Measurements from ENCODE around the gene PPP2R5B.
"Not testable (repeated sequence)": the region's sequence is repeated elsewhere in the genome, so short reads cannot be mapped to it uniquely, and the experiment has no call there.

PPP2R5B gene

GRCh38 chr11:64931290-64931689 lies 6.8 kb downstream of the PPP2R5B start:
- no peak for DNase-seq

GRCh38 chr11:64932324-64932723 lies 7.8 kb downstream of the PPP2R5B start:
- DNase-seq = no peak

GRCh38 chr11:64933213-64933934 lies 8.9 kb downstream of the PPP2R5B start:
- DNase-seq = no peak

- DNase-seq = no peak
Measured at GRCh38 chr11:64933935-64934681, 9.6 kb downstream of the PPP2R5B start.

GRCh38 chr11:64934682-64935358 lies 10.3 kb downstream of the PPP2R5B start:
- DNase-seq = no peak

GRCh38 chr11:64935359-64936081 lies 11.0 kb downstream of the PPP2R5B start, which contains the start of gene GPHA2:
Gene GPHA2, minus strand, starts transcription at chr11:64935893. Its CDS starts 433 bp downstream, at chr11:64935460.
- no peak for DNase-seq

- no peak for DNase-seq
Measured at GRCh38 chr11:64936539-64936938, 12.1 kb downstream of the PPP2R5B start.

GRCh38 chr11:64947208-64947814 lies 22.8 kb downstream of the PPP2R5B start:
- DNase-seq = no peak

GRCh38 chr11:64951529-64951928 lies 27.0 kb downstream of the PPP2R5B start:
- no peak for DNase-seq

DNA sequence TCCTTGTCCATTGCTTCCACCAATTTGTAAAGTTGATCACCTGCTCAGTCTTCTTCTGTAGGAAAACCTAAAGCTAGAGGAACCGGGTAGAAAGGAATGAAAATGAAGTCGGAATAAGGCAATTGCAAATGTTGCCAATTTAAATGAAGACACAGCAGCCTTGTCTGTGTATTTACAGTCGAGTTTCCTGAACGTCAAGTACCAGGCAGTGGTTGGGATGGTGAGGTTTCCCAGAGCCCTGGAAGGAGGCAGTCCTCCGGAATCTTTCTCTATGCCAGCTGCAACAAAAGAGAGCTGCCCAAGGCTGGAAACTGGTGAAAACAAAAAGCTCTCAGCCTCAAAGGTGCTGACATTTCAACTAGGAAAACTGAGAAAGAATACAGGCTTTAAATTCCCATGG lies 29.7 kb downstream of the PPP2R5B start:
- DNase-seq = no peak

- no peak for DNase-seq
Measured at GRCh38 chr11:64959498-64959897, 35.0 kb downstream of the PPP2R5B start.

GRCh38 chr11:64960719-64961118 lies 36.2 kb downstream of the PPP2R5B start:
- DNase-seq = no peak

DNA sequence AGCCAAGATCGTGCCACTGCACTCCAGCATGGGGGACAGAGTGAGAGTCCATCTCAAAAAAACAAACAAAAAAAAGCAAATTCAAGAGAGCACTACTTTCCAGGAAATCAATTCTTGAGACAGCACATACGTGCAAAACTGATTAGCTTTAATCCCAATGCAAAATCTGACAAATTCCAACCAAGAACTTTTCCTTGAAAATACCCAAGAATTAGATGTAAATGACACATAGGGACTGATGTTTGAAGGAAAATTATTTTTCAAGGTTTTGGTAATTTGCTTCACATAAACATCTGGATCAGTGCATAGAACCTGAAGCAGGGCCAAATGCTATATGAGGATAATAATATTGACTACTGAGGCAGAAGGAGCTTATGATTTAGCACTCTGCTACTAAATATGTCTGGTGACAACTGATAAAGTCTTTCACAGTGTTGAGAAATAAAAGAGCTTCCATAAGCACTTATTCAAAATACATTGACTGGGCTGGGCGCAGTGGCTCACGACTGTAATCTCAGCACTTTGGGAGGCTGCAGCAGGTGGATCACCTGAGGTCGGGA lies 38.7 kb downstream of the PPP2R5B start:
- no peak for DNase-seq

DNA sequence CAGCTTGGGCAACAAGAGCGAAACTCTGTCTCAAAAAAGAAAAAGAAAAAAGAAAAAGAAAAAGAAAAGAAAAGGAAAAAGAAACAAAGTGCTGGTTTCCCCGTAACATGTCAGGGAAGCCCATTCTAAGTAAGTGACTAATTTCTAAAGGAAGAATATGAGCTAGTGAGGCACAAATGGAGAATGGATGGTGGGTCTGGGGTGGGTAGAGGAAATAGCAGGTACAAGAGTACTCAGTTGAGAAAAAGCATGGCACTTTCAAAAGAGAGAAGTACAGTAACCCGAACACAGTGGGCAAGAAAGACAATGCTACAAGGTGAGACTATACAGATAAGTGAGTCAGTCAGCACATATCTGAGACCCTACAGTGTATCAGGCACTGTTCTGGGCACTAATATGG lies 42.9 kb downstream of the PPP2R5B start:
- DNase-seq = no peak

DNA sequence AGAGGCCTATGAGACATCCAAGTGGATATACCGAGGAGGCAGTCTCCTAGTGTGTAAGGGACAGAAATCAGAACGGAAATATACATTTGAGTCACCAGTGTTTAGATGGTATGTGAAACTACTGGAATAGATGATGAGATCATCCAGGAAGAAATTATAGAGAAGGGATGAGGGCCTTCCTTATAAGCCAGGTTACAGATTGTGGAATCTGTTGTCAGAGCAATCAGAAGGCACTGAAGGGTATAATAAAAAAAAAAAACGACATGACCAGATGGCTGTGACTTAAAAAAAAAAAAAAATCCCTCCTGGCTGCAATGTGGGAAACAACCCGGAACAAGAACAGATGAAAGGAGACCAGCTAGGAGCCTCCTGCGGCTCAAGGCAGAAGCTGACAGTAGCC lies 44.7 kb downstream of the PPP2R5B start:
- peak; percentile 29 for DNase-seq

DNA sequence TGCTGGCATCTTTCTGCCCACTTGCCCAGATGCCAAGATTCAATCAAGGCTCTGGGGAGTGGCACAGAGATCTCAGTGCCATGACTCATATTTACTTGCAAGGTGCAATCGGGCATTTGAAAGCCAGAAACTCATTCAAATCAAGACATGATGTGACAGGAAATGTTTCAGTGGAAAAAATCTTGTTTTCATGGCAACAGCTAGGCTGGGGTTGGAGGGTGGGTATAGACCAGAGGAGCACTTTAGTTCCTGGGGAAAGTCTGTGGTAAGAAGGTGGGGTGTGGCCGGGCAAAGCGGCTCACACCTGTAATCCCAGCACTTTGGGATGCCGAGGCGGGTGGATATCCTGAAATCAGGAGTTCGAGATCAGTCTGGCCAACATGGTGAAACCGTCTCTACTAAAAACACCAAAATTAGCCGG lies 46.3 kb downstream of the PPP2R5B start:
- no peak for DNase-seq

- DNase-seq = no peak
Measured at GRCh38 chr11:64971421-64972233, 47.1 kb downstream of the PPP2R5B start, which contains the start of gene MAJIN. Gene MAJIN, minus strand, starts transcription at chr11:64972108. Its CDS starts 12,703 bp downstream, at chr11:64959405.

- DNase-seq = no peak
Measured at GRCh38 chr11:64974124-64974523, 49.6 kb downstream of the PPP2R5B start.

GRCh38 chr11:64976651-64977050 lies 52.2 kb downstream of the PPP2R5B start:
- DNase-seq = no peak

DNA sequence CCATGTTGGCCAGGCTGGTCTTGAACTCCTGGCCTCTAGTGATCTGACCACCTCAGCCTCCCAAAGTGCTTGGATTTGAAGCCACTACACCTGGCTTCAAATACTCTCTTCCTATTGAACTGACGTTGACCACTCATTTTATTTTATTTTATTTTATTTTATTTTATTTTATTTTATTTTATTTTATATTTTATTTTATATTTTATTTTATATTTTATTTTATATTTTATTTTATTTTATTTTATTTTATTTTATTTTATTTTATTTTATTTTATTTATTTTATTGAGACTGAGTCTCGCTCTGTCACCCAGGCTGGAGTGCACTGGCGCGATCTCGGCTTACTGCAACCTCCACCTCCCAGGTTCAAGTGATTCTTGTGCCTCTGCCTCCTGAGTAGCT lies 58.9 kb downstream of the PPP2R5B start:
- DNase-seq = not testable (repeated sequence)
